Activated B cell treated with CpG ODN at 0.5 μM for 24 hours (primary cell): ENCODE results near the gene NIPAL3. TPM values are rescaled to one million over a fixed set of nuclear protein-coding genes. Genes with fewer than 3 reads are reported as not detected.
"Not testable (repeated sequence)": the region's sequence is repeated elsewhere in the genome, so short reads cannot be mapped to it uniquely, and the experiment has no call there.

Experiments used
- ATAC-seq: fragments of 200-7000 bp; cut with Tn5 transposase; one replicate; pipeline ENCODE4 v1.10.0; 2021; ENCODE audit warnings: low read depth, mild to moderate bottlenecking, moderate library complexity
- CTCF ChIA-PET: fragments of 350-600 bp; sonication (Branson Sonifier 250); formaldehyde crosslinking; loops from one replicate; lab custom pipeline; 2021; ENCODE audit warnings: antibody characterized with exemption; lab: Charles Lee
- POLR2A ChIA-PET: fragments of 350-600 bp; sonication (Branson Sonifier 250); formaldehyde crosslinking; loops from one replicate; lab custom pipeline; 2021; ENCODE audit warnings: antibody characterized with exemption; lab: Charles Lee
- DNase-seq: peaks from one replicate; pipeline ENCODE4 v3.0.0; 2022
- H3K27ac Mint-ChIP-seq: one replicate; pipeline ENCODE4 v1.8.0; 2020; ENCODE audit warnings: mixed read lengths
- H3K27me3 Mint-ChIP-seq: one replicate; pipeline ENCODE4 v1.8.0; 2021; ENCODE audit warnings: mixed read lengths
- H3K36me3 Mint-ChIP-seq: one replicate; pipeline ENCODE4 v1.8.0; 2021; ENCODE audit warnings: low read depth, mixed read lengths
- H3K4me1 Mint-ChIP-seq: one replicate; pipeline ENCODE4 v1.8.0; 2021; ENCODE audit warnings: mixed read lengths
- H3K4me3 Mint-ChIP-seq: one replicate; pipeline ENCODE4 v1.8.0; 2020; ENCODE audit warnings: mild to moderate bottlenecking, mixed read lengths
- H3K9me3 Mint-ChIP-seq: one replicate; pipeline ENCODE4 v1.8.0; 2020; ENCODE audit warnings: mixed read lengths
- CTCF ChIP-seq: fragments of 200-600 bp; IDR thresholded peaks from one replicate; pipeline ENCODE4 v1.8.0; 2022; ENCODE audit warnings: antibody characterized with exemption, mild to moderate bottlenecking
- intact Hi-C: fragments of 100-400 bp; cut with micrococcal nuclease; formaldehyde crosslinking; loops from one replicate; pipeline ENCODE4 v1.15.1; 2024
- total RNA-seq: library from RNA; stranded (reverse); gene quantifications from 2 replicates; pipeline ENCODE4 v1.2.3, GENCODE V29; 2022

The NIPAL3 gene
- total RNA-seq, 1 donor from 2014 or later = 23.2 TPM

- Mint-ChIP-seq H3K36me3 (no peaks in the 10 kb centered on the region), H3K27ac (no peak overlapping the region), H3K4me3 (no peak overlapping the region), H3K9me3 (peaks cover 6% of the 10 kb centered on the region), H3K4me1 (peaks cover 19% of the 10 kb centered on the region), H3K27me3 (no peaks in the 10 kb centered on the region)
- CTCF ChIA-PET = no interaction called here
- ATAC-seq = no peak
- intact Hi-C loops = no loop called here
- TF ChIP-seq CTCF = no peak
- POLR2A ChIA-PET = interaction anchor here (0.6 to 1.2 kb wide), 3 partner anchors 12 to 72 kb away, joined by 3 to 7 read pairs (median 3); partner anchors contain the start of gene RCAN3
- no peak for DNase-seq
Measured at GRCh38 chr1:24490101-24490781, 74.6 kb downstream of the NIPAL3 start.

GRCh38 chr1:24491577-24492360 lies 76.2 kb downstream of the NIPAL3 start:
- H3K27ac Mint-ChIP-seq = no peak overlapping the region
- no peaks in the 10 kb centered on the region for H3K27me3 Mint-ChIP-seq
- intact Hi-C loops = no loop called here
- CTCF ChIA-PET = interaction anchor here (0.6 kb wide), 1 partner anchor 340 kb away, joined by 3 read pairs; no protein-coding TSS in a partner anchor
- H3K4me1 Mint-ChIP-seq = peaks cover 15% of the 10 kb centered on the region
- H3K4me3 Mint-ChIP-seq = no peak overlapping the region
- DNase-seq (no peak), ATAC-seq (no peak)
- no peak for TF ChIP-seq CTCF
- POLR2A ChIA-PET = interaction anchor here (1.2 kb wide), 1 partner anchor 10 kb away, joined by 7 read pairs; the partner anchor contains the start of gene RCAN3
- H3K36me3 Mint-ChIP-seq = no peaks in the 10 kb centered on the region
- peaks cover 6% of the 10 kb centered on the region for H3K9me3 Mint-ChIP-seq

- DNase-seq, H3K36me3 Mint-ChIP-seq, intact Hi-C loops, H3K27me3 Mint-ChIP-seq, H3K4me3 Mint-ChIP-seq, CTCF ChIA-PET, H3K9me3 Mint-ChIP-seq, ATAC-seq, H3K27ac Mint-ChIP-seq: not testable (repeated sequence)
- POLR2A ChIA-PET = interaction anchor here (1.1 kb wide), 1 partner anchor 8 kb away, joined by 3 read pairs; no protein-coding TSS in a partner anchor
- peaks cover 10% of the 10 kb centered on the region for H3K4me1 Mint-ChIP-seq
Measured at GRCh38 chr1:24492935-24493334, 77.3 kb downstream of the NIPAL3 start.

GRCh38 chr1:24493785-24494184 lies 78.2 kb downstream of the NIPAL3 start:
- no peak for TF ChIP-seq CTCF
- Mint-ChIP-seq H3K9me3 (peaks cover 3% of the 10 kb centered on the region), H3K4me1 (peaks cover 3% of the 10 kb centered on the region), H3K4me3 (no peak overlapping the region), H3K27me3 (no peaks in the 10 kb centered on the region), H3K27ac (no peak overlapping the region), H3K36me3 (no peaks in the 10 kb centered on the region)
- ChIA-PET POLR2A (interaction anchor here (0.6 kb wide), 1 partner anchor 17 kb away, joined by 5 read pairs; no protein-coding TSS in a partner anchor), CTCF (no interaction called here)
- DNase-seq (no peak), ATAC-seq (no peak)
- intact Hi-C loops = no loop called here

- CTCF ChIA-PET = no interaction called here
- Mint-ChIP-seq H3K9me3 (no peaks in the 10 kb centered on the region), H3K36me3 (peaks cover 6% of the 10 kb centered on the region), H3K4me3 (no peak overlapping the region), H3K4me1 (peaks cover 22% of the 10 kb centered on the region), H3K27ac (no peak overlapping the region), H3K27me3 (no peaks in the 10 kb centered on the region)
- no peak for DNase-seq
- no peak for TF ChIP-seq CTCF
- POLR2A ChIA-PET = no interaction called here
- intact Hi-C loops = no loop called here
- ATAC-seq = no peak
Measured at GRCh38 chr1:24498589-24498988, 83.0 kb downstream of the NIPAL3 start.
